Gastroesophageal sphincter (tissue), 3 donors: ENCODE measurements around the gene PLCL1.

Source experiments
- EP300 ChIP-seq: sonication (generic); formaldehyde crosslinking; IDR thresholded peaks from one replicate; pipeline ENCODE4 v1.6.1; 2017; ENCODE audit warnings: antibody characterized with exemption, mild to moderate bottlenecking
- POLR2A ChIP-seq, 2 donors: fragments of 450-650 bp; IDR thresholded peaks; one replicate each; pipeline ENCODE4 v1.6.1; 2017; ENCODE audit warnings: antibody characterized with exemption in 2 of 2, mild to moderate bottlenecking in 2 of 2, moderate library complexity in 1 of 2
- TF ChIP-seq, protein P1 (sequence below), 4 experiments: fragments of 200-600 bp in 2 of 4; fragments of 450-650 bp in 2 of 4; sonication (generic) in 1 of 4; IDR thresholded peaks; one replicate each; pipeline ENCODE4 v1.5.1; 2017 to 2019; ENCODE audit warnings: antibody characterized with exemption in 4 of 4, mild to moderate bottlenecking in 2 of 4, moderate library complexity in 2 of 4

DNA sequence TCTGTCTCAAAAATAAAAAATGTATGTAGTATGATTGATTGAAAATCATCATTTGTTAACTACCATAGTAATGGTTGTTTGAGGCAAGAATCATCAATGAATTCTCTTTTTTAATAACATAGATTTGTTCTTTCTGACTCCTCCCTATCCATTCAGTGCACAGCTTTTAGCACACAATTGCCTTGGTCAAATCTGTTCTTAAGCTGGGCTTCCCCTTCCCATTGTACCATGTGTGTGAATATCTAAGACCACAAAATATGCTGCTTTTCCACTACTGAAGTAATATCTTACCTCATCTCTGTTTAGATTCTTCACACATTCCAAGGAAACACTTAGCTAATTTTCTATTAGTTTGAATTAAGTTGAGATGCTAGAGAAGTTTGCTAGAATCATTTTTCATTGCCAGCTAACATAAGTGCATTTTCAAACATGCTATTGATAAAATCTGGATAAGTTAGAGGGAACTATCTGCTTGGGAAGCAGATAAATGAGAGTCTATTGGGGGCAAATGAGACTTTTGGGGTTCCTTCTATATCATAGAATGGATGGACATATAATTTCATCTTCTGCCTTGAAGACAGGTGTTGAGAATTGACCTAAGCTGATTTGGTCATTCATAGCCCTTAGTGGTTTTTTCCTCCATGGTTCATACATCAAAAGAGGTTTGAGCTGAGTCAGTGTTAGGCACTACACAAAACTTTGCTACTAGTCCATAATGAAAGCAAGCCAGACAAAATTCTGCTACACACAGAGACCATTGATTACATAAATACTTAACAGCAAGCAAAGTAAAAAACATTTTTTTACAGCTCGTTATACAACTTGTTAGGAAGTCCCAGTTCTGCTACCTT is 231.9 kb downstream of the PLCL1 start:
- TF ChIP-seq, protein P1, sequence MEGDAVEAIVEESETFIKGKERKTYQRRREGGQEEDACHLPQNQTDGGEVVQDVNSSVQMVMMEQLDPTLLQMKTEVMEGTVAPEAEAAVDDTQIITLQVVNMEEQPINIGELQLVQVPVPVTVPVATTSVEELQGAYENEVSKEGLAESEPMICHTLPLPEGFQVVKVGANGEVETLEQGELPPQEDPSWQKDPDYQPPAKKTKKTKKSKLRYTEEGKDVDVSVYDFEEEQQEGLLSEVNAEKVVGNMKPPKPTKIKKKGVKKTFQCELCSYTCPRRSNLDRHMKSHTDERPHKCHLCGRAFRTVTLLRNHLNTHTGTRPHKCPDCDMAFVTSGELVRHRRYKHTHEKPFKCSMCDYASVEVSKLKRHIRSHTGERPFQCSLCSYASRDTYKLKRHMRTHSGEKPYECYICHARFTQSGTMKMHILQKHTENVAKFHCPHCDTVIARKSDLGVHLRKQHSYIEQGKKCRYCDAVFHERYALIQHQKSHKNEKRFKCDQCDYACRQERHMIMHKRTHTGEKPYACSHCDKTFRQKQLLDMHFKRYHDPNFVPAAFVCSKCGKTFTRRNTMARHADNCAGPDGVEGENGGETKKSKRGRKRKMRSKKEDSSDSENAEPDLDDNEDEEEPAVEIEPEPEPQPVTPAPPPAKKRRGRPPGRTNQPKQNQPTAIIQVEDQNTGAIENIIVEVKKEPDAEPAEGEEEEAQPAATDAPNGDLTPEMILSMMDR (IDR thresholded peaks at IDR 0.05): no peak
- TF ChIP-seq EP300: no peak
- no peak for TF ChIP-seq POLR2A (IDR thresholded peaks at IDR 0.05)
